T-helper 17 cell (primary cell): ENCODE measurements around the gene SLC39A7. TPM values are rescaled to one million over a fixed set of nuclear protein-coding genes. Genes with fewer than 3 reads are reported as not detected.

Experiments
- ATAC-seq: fragments of 150-1000 bp; cut with Tn5 transposase; 2 replicates; pipeline ENCODE4 v1.10.0; 2021; ENCODE audit warnings: mild to moderate bottlenecking, moderate library complexity
- DNase-seq, 3 donors: peaks; one replicate each; pipeline versions ENCODE4 v3.0.0 to v3.0.0-alpha.2; 2020 to 2021
- H3K9me3 ChIP-seq: one replicate; pipeline ENCODE4 v1.7.0; 2013; ENCODE audit warnings: low read length, mild to moderate bottlenecking; ENCODE audit not compliant: control insufficient read depth, poor library complexity, severe bottlenecking
- H3K27ac Mint-ChIP-seq: one replicate; pipeline ENCODE4 v1.8.0; 2022; ENCODE audit warnings: mild to moderate bottlenecking, moderate library complexity, mixed read lengths
- H3K27me3 Mint-ChIP-seq: one replicate; pipeline ENCODE4 v1.8.0; 2022; ENCODE audit warnings: mixed read lengths
- H3K36me3 Mint-ChIP-seq: one replicate; pipeline ENCODE4 v1.8.0; 2022; ENCODE audit warnings: low read depth, mixed read lengths
- H3K4me1 Mint-ChIP-seq: one replicate; pipeline ENCODE4 v1.8.0; 2022; ENCODE audit warnings: mild to moderate bottlenecking, mixed read lengths
- H3K4me3 Mint-ChIP-seq: one replicate; pipeline ENCODE4 v1.8.0; 2022; ENCODE audit warnings: mild to moderate bottlenecking, moderate library complexity, mixed read lengths
- total RNA-seq, 4 donors: library from RNA in 2 of 4; stranded (reverse) in 2 of 4; gene quantifications; one replicate each; pipeline ENCODE4 v1.2.3 and lab custom pipeline; 2022 to 2026

The SLC39A7 gene
- total RNA-seq, 2 donors from 2014 or later: 22.4 to 25.8 TPM

DNA sequence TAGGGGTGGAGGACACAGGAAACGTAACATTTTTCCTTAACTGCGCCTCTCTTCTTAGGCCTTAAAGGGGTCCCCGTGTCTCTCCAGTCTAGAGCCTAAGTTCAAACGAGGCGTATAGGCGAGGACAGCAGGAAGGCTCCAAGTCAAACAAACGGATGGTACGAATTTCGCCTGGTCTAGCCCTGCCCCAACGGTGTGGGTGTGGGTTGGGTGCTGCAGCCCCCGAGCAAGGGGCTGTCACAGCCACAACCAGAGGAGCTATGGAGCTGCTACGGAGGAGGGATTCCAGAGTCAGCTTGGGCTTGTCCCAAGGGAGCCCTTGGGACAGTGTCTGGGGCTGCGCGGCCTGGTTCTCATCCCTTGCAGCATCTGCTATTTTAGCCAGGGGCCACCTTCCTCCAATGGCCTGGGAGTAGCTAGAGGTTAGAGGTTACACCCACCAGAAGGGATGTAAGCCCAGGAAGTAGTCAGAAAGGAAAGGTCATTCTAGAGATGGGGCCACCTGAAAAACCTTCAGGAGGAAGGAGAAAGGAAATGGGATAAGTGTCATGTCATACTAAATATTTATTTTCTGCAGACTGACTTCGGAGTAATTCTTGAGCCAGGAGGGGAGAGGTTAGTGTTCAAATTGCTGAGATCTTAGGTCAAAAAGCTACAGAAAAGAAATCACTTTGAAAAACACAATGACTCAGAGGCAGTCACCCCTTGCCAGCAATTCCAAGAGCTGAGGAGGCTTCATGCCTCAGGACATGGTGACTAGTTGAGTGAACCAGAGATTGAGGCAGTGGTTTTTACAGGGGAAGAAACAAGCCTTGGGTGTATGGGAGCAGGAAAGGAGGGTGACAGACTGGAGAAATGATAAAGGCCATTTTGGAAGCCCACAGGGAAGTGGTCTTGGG, 49.3 kb downstream of the SLC39A7 start:
- peak overlapping the region; percentile 93 for H3K4me3 Mint-ChIP-seq
- DNase-seq: no peak
- peaks cover 28% of the 10 kb centered on the region for H3K4me1 Mint-ChIP-seq
- peaks cover 3% of the 10 kb centered on the region for H3K36me3 Mint-ChIP-seq
- H3K27ac Mint-ChIP-seq: peak overlapping the region; percentile 98
- no peaks in the 10 kb centered on the region for H3K27me3 Mint-ChIP-seq
- no peak for ATAC-seq
- H3K9me3 ChIP-seq: no peaks in the 10 kb centered on the region

GRCh38 chr6:33250731-33251130, 50.1 kb downstream of the SLC39A7 start:
- no peak for ATAC-seq
- Mint-ChIP-seq H3K4me1 (peaks cover 28% of the 10 kb centered on the region), H3K4me3 (peak overlapping the region; percentile 93), H3K36me3 (peaks cover 3% of the 10 kb centered on the region), H3K27ac (peak overlapping the region; percentile 98), H3K27me3 (no peaks in the 10 kb centered on the region)
- DNase-seq: no peak
- H3K9me3 ChIP-seq: no peaks in the 10 kb centered on the region

DNA sequence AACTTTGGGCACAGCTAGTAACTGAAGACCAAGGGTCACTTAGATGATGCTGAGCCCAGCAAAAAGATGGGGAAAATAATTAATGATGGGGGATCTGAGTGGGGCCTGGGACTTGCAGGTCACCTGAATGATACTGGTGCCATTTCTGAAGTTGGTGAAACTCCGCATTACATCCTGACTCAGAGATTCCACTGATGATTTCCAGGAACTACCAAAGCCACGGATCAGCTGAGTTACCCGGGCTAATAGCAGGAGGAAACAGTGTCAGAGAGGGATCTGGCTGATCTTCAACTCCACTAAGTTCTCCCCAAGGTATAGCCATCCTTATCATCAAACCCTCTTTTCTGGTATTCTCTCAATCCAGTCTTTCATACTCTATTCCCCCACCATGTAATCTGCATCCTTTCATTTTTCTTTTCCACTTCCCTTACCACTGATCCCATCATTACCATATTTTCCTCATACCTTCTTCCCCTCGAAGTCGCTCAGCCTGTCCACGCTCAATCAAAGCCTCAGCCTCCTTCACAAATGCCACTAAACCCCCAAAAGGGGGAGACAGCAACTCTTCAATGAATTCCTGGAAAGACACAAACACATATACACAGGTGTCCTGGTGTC, 50.8 kb downstream of the SLC39A7 start:
- Mint-ChIP-seq H3K27ac (peak overlapping the region; percentile 65), H3K4me3 (peak overlapping the region; percentile 55), H3K27me3 (no peaks in the 10 kb centered on the region), H3K4me1 (peaks cover 28% of the 10 kb centered on the region), H3K36me3 (peaks cover 3% of the 10 kb centered on the region)
- H3K9me3 ChIP-seq: no peaks in the 10 kb centered on the region
- ATAC-seq: no peak
- DNase-seq: no peak

DNA sequence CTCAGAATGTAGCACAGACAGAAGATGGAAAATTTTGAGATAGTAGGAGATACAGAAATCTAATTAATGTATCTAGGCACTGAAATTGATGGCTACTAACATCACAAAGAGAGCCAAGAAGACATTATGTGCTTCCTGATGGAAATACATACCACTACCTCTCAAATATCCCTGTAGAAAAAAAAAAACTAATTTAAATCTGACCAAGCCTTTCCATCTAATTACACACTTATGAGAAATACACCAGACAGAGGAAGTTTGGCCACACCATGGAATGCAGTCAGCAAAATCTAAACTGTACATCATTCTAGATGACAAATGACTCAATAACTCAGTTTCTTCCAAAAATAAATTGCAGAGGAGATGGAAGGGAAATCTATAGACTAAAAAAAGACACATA, 52.1 kb downstream of the SLC39A7 start:
- peaks cover 28% of the 10 kb centered on the region for H3K4me1 Mint-ChIP-seq
- no peak for ATAC-seq
- DNase-seq: no peak
- no peaks in the 10 kb centered on the region for H3K27me3 Mint-ChIP-seq
- no peak overlapping the region for H3K4me3 Mint-ChIP-seq
- H3K27ac Mint-ChIP-seq: peak overlapping the region; percentile 65
- H3K36me3 Mint-ChIP-seq: peaks cover 3% of the 10 kb centered on the region
- no peaks in the 10 kb centered on the region for H3K9me3 ChIP-seq

Other genes with a start within 250 kb of the SLC39A7 start
- gene HLA-DMA, start 247.8 kb upstream of the SLC39A7 start, total RNA-seq: 10 to 100 TPM; 20.9 to 23.4 TPM
- gene BRD2, start 232.3 kb upstream of the SLC39A7 start, total RNA-seq: 100 to 1,000 TPM; 409 to 459 TPM
- gene HLA-DOA, start 191.3 kb upstream of the SLC39A7 start, total RNA-seq: 1 to 10 TPM; 2.6 to 5.1 TPM
- gene HLA-DPA1, start 127.2 kb upstream of the SLC39A7 start, total RNA-seq: 10 to 100 TPM; 62.0 to 71.2 TPM
- 10 to 100 TPM; 67.7 to 77.4 TPM for gene HLA-DPB1, start 124.9 kb upstream of the SLC39A7 start, total RNA-seq
- gene COL11A2, start 8.4 kb upstream of the SLC39A7 start, total RNA-seq: under 1 TPM; 0.52 to 0.89 TPM
- gene RXRB, start 202 bp upstream of the SLC39A7 start, total RNA-seq: 10 to 100 TPM; 51.0 to 64.4 TPM
- 10 to 100 TPM in 1 of 2 donors, 1 to 10 TPM in 1; 7.6 to 11.9 TPM for gene HSD17B8, start 3.8 kb downstream of the SLC39A7 start, total RNA-seq
- 10 to 100 TPM; 27.9 to 28.2 TPM for gene RING1, start 7.6 kb downstream of the SLC39A7 start, total RNA-seq
- gene VPS52, start 71.0 kb downstream of the SLC39A7 start, total RNA-seq: 10 to 100 TPM; 66.5 to 68.3 TPM
- gene RPS18, start 71.2 kb downstream of the SLC39A7 start, total RNA-seq: 1,000 to 10,000 TPM; 4,373 to 4,641 TPM
- gene B3GALT4, start 76.3 kb downstream of the SLC39A7 start, total RNA-seq: 10 to 100 TPM; 10.1 to 13.0 TPM
- 10 to 100 TPM; 32.1 to 38.6 TPM for gene WDR46, start 88.4 kb downstream of the SLC39A7 start, total RNA-seq
- gene PFDN6, start 88.7 kb downstream of the SLC39A7 start, total RNA-seq: 10 to 100 TPM; 16.5 to 25.7 TPM
- gene RGL2, start 98.1 kb downstream of the SLC39A7 start, total RNA-seq: 10 to 100 TPM; 42.1 to 56.2 TPM
- 100 to 1,000 TPM; 269 to 344 TPM for gene TAPBP, start 113.2 kb downstream of the SLC39A7 start, total RNA-seq
- 10 to 100 TPM; 17.1 to 20.2 TPM for gene ZBTB22, start 116.9 kb downstream of the SLC39A7 start, total RNA-seq
- gene DAXX, start 122.1 kb downstream of the SLC39A7 start, total RNA-seq: 10 to 100 TPM; 34.5 to 49.0 TPM
- gene KIFC1, start 191.0 kb downstream of the SLC39A7 start, total RNA-seq: 1 to 10 TPM; 1.3 to 3.7 TPM
- 100 to 1,000 TPM; 448 to 472 TPM for gene PHF1, start 210.1 kb downstream of the SLC39A7 start, total RNA-seq
- gene CUTA, start 217.2 kb downstream of the SLC39A7 start, total RNA-seq: 100 to 1,000 TPM; 195 to 196 TPM
- gene SYNGAP1, start 219.2 kb downstream of the SLC39A7 start, total RNA-seq: 10 to 100 TPM; 82.3 to 83.9 TPM